OCI-M2 (cell line): Measurements from ENCODE around the gene RDH5.
"Not testable (repeated sequence)": the region's sequence is repeated elsewhere in the genome, so short reads cannot be mapped to it uniquely, and the experiment has no call there.

Source experiments
- DNase-seq: peaks from one replicate; lab custom pipeline; 2025; ENCODE audit not compliant: unreplicated experiment; lab: John Stamatoyannopoulos, UW

The RDH5 gene

DNA sequence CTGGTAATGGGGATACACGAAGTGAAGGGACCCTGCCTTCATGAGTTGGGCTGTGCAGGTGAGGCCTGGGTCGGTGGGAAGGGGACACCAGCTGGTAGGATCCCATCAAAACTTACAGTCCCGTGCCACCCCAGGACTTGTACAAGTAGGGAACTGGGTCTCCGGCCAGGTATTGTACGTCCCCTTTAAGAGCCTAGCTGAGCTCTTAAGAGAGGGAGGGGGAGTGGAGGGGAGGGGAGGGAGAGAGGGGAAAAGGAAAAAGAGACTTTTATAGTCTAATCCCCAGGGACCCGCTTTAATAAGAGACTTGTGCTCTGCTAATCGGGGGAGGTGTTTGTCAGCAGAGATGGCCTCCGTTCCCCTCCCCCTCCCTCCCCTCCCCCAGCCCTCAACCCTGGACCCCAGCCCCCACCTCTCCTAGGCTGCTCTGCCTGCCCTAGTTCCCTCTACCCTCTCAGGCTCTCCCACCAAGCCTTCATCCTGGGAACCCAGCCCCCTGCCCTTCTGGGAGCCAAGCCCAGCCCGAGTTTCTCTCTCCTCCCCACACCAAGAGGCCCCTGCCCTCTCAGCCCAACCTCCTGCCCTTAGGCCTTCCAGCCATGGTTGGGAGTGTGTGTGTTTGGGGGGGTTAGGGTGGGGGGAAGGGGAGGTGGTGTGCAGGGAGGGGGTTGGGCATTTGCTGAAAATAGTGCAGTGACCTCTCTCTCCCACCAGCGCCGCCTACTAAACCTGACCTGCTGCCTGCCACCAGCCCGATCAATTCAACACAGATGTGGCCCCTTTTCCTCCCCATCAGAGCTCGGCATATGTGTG, 25.4 kb downstream of the RDH5 start:
- no peak for DNase-seq

DNA sequence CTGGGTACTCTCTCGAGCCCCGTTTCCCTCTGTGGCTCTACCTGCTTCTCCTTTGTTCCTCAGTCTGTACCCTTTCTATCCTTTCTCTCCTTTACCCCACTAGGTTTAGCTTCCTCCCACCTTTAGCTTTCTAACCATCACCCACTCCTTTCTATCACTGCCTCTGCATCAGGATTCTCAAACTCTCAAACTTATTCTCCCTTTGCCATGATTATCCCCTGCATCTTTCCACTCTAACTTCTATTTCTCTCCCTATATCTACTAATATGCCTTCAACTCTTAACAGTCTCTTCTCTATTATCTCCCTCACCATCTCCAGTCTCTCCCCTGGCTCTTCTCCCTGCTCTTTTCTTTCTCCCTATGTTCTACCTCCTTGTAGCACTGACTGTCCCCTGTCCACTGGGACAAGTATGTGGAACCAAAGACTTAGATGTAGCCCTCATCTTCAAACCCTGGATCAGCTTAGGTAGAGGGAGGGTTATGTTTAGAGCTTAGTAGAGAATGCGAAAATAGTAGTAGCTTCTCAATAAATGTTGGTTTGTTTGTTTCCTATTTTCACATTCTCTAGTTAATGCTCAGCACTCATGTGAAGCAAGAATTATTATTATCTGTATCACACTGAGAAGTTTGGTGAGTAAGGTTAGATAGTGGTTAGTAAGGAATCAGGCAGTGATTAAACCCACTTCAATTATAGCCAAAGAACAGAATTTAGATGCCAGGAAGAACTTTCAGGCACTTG, 26.1 kb downstream of the RDH5 start:
- DNase-seq: no peak

DNA sequence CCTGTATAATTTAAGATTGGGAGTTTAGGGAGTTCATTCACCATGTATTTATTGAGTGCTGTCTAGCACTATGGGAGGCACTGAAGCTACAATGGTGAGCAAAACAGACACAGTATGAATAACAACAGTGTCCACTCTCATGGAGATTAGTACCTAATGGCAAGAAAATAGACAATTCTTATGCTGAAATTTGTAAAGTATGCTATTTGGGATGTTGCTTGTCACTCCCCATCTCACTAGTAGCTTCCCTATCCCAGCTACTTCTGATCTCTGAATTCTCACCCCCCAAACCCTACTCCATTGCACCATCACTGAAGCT, 26.7 kb downstream of the RDH5 start:
- no peak for DNase-seq

GRCh38 chr12:55748230-55748993, 28.2 kb downstream of the RDH5 start:
- no peak for DNase-seq

DNA sequence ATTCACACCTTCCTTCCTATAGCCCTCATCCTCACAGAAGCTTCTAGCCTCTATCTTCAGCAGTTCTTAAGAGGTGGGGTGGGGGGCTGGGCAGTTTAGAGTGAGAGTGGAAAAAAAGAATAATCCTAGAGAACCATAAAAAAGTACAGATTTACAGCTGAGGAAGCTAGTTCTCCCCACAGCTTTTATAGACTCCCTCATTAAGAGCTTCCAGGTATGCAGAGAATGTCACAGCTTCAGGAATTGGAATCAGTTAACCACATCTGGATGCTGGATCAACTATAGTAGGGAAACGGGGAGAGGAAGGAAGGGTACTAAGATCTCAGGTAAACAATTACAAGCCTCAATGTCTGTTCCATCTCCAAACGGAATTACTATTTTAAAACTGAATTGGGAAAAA, 35.1 kb downstream of the RDH5 start:
- no peak for DNase-seq

DNA sequence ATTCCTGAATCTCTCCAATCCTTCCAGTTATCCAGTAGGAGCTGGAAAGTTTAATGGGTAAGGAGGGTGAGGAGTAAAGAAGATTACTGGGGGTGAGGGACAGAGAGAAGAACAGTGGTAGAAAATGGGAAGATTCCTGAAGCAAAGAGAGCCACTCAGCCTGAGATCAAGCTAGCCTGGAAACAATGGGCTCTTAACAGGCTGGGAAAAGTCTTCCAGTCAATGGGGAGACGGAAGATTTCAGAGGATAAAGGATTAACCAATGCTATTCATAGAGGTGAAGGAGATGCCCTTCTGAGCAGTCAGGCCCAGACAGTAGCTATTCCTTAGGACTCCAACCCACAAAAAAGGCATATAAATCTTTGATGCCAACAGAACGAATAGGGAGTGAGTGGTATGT, 37.5 kb downstream of the RDH5 start:
- no peak for DNase-seq

DNA sequence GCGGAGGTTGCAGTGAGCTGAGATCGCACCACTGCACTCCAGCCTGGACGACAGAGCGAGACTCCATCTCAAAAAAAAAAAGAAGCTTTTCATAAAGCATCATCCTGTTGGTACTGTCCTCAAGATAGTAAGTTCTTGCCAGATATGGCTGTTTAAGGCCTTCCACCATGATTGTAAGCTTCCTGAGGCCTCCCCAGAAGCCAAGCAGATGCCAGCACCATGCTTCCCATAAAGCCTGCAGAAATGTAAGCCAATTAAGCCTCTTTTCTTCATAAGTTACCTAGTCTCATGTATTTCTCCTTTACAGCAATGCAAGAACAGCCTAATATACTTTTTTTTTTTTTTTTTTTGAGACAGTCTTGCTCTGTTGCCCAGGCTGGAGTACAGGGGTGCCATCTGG, 38.4 kb downstream of the RDH5 start:
- not testable (repeated sequence) for DNase-seq

- no peak for DNase-seq
Measured at GRCh38 chr12:55760663-55761062, 40.5 kb downstream of the RDH5 start.

DNA sequence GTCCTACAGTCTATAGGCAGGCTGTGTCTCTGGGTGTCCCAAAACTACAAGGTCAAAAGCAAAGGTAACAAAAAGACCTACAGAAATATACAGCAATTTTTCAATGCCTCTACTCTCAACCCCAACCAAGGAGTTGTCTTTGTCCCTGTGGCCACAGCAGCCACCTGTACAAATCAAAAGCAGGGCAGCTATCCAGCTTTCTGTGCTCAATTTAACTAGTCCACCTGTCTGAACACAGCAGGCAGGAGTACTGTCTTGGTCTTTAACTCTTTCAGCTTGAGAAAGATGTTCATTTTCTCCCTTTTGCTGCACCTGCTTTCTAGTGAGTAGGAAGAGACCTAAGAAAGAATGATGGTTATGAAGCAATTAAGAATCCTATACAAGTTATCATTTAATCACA, 42.5 kb downstream of the RDH5 start:
- DNase-seq: no peak

- no peak for DNase-seq
Measured at GRCh38 chr12:55765736-55766290, 45.6 kb downstream of the RDH5 start.

GRCh38 chr12:55767156-55767555, 47.0 kb downstream of the RDH5 start:
- DNase-seq: no peak

- DNase-seq: no peak
Measured at GRCh38 chr12:55771736-55772135, 51.5 kb downstream of the RDH5 start.
